Common myeloid progenitor, CD34-positive (primary cell): Measurements from ENCODE around the gene CAPZA2.

Source experiments
- CTCF ChIA-PET: fragments of 350-600 bp; sonication (Branson Sonifier 250); formaldehyde crosslinking; loops from one replicate; lab custom pipeline; 2021; ENCODE audit warnings: antibody characterized with exemption; lab: Charles Lee
- POLR2A ChIA-PET: fragments of 350-600 bp; sonication (Branson Sonifier 250); formaldehyde crosslinking; loops from one replicate; lab custom pipeline; 2021; ENCODE audit warnings: antibody characterized with exemption; lab: Charles Lee
- DNase-seq, 3 donors: peaks; one replicate each; pipeline versions ENCODE4 v3.0.0 to v3.0.0-alpha.2; 2013
- H3K27ac ChIP-seq, 2 experiments: 1 replicate in 1 of 2; 2 replicates in 1 of 2; pipeline ENCODE4 v1.7.0; 2013; ENCODE audit warnings: inconsistent platforms in 2 of 2, low read length in 2 of 2, mild to moderate bottlenecking in 2 of 2, low read depth in 1 of 2, moderate library complexity in 1 of 2; ENCODE audit not compliant: severe bottlenecking in 2 of 2, insufficient read depth in 1 of 2, poor library complexity in 1 of 2
- H3K27me3 ChIP-seq, 5 experiments: replicated peaks in 2 of 5; 1 replicate in 3 of 5; 2 replicates in 2 of 5; pipeline versions ENCODE4 v1.6.1 to v1.7.0; 2013; ENCODE audit warnings: low read length in 4 of 5, mild to moderate bottlenecking in 2 of 5, moderate library complexity in 2 of 5, inconsistent platforms in 1 of 5; ENCODE audit not compliant: insufficient read depth in 5 of 5, control insufficient read depth in 4 of 5
- H3K36me3 ChIP-seq, 4 experiments: 1 replicate in 2 of 4; 2 replicates in 2 of 4; pipeline versions ENCODE4 v1.6.1 to v1.7.0; 2013; ENCODE audit warnings: low read length in 3 of 4, control low read depth in 1 of 4, mild to moderate bottlenecking in 1 of 4; ENCODE audit not compliant: control insufficient read depth in 4 of 4, insufficient read depth in 4 of 4
- H3K4me1 ChIP-seq, 4 experiments: 1 replicate in 3 of 4; 2 replicates in 1 of 4; pipeline versions ENCODE4 v1.6.1 to v1.7.1; 2013; ENCODE audit warnings: low read length in 3 of 4, mild to moderate bottlenecking in 3 of 4, control low read depth in 1 of 4, inconsistent platforms in 1 of 4, moderate library complexity in 1 of 4; ENCODE audit not compliant: control insufficient read depth in 4 of 4, insufficient read depth in 4 of 4; ENCODE audit errors: control extremely low read depth in 1 of 4
- H3K4me3 ChIP-seq, 7 experiments: 1 replicate in 4 of 7; 2 replicates in 3 of 7; pipeline versions ENCODE4 v1.5.1 to v1.7.0; 2013; ENCODE audit warnings: mild to moderate bottlenecking in 7 of 7, low read length in 6 of 7, moderate library complexity in 6 of 7, inconsistent platforms in 2 of 7, low read depth in 2 of 7, control low read depth in 1 of 7; ENCODE audit not compliant: insufficient read depth in 4 of 7, control insufficient read depth in 1 of 7; ENCODE audit errors: extremely low read depth in 1 of 7
- H3K9me3 ChIP-seq, 5 experiments: 1 replicate in 4 of 5; 2 replicates in 1 of 5; pipeline versions ENCODE4 v1.6.1 to v1.7.1; 2013; ENCODE audit warnings: low read length in 4 of 5, mild to moderate bottlenecking in 2 of 5, inconsistent platforms in 1 of 5, low read depth in 1 of 5, moderate library complexity in 1 of 5; ENCODE audit not compliant: control insufficient read depth in 4 of 5, insufficient read depth in 2 of 5; ENCODE audit errors: control extremely low read depth in 1 of 5
- WGBS: methylation state at CpG from one replicate; pipeline ENCODE4 v1.1.5; 2013; ENCODE audit not compliant: insufficient coverage; 5-methylcytosine and 5-hydroxymethylcytosine counted together

The CAPZA2 gene

GRCh38 chr7:116837586-116837985, 24.8 kb upstream of the CAPZA2 start:
- Histone ChIP-seq H3K27me3 (no peaks in the 10 kb centered on the region), H3K4me1 (peaks cover 0 to 7% (median 5%) of the 10 kb centered on the region in 4 experiments), H3K36me3 (no peaks in the 10 kb centered on the region), H3K27ac (no peak overlapping the region), H3K4me3 (no peak overlapping the region), H3K9me3 (no peaks in the 10 kb centered on the region)
- CTCF ChIA-PET = no interaction called here
- 100% methylated on average over 3 of the region's 3 CpGs for WGBS
- DNase-seq = no peak
- POLR2A ChIA-PET = no interaction called here

- ChIA-PET CTCF (interaction anchor here (0.6 to 1.0 kb wide), 2 partner anchors 12 to 14 kb away, joined by 3 read pairs; no protein-coding TSS in a partner anchor), POLR2A (no interaction called here)
- H3K27ac ChIP-seq = no peak overlapping the region
- H3K9me3 ChIP-seq = no peaks in the 10 kb centered on the region
- WGBS = 67% methylated on average over 2 of the region's 5 CpGs
- H3K36me3 ChIP-seq = no peaks in the 10 kb centered on the region
- peaks cover 7 to 21% (median 18%) of the 10 kb centered on the region in 4 experiments for H3K4me1 ChIP-seq
- no peak overlapping the region for H3K4me3 ChIP-seq
- DNase-seq = peak in 2 of 3 donors; percentile 27 to 48
- H3K27me3 ChIP-seq = no peaks in the 10 kb centered on the region
Measured at GRCh38 chr7:116840256-116840655, 22.1 kb upstream of the CAPZA2 start.

GRCh38 chr7:116842371-116842770, 20.0 kb upstream of the CAPZA2 start:
- CTCF ChIA-PET = interaction anchor here (1.2 to 1.4 kb wide), 2 partner anchors 16 to 32 kb away, joined by 3 read pairs; no protein-coding TSS in a partner anchor
- H3K36me3 ChIP-seq = no peaks in the 10 kb centered on the region
- POLR2A ChIA-PET = interaction anchor here (1.2 kb wide), 1 partner anchor 15 kb away, joined by 3 read pairs; no protein-coding TSS in a partner anchor
- no peak overlapping the region for H3K4me3 ChIP-seq
- H3K9me3 ChIP-seq = no peaks in the 10 kb centered on the region
- no peak for DNase-seq
- peaks cover 7 to 21% (median 18%) of the 10 kb centered on the region in 4 experiments for H3K4me1 ChIP-seq
- H3K27me3 ChIP-seq = no peaks in the 10 kb centered on the region
- WGBS = 100% methylated on average over 1 of the region's 1 CpG
- no peak overlapping the region for H3K27ac ChIP-seq

GRCh38 chr7:116843378-116843777, 19.0 kb upstream of the CAPZA2 start:
- Histone ChIP-seq H3K27me3 (no peaks in the 10 kb centered on the region), H3K4me1 (peaks cover 7 to 21% (median 18%) of the 10 kb centered on the region in 4 experiments), H3K36me3 (no peaks in the 10 kb centered on the region), H3K9me3 (no peaks in the 10 kb centered on the region), H3K4me3 (peak overlapping the region in 4 of 7 experiments; percentile 40 to 74 (median 58)), H3K27ac (peak overlapping the region in 1 of 2 experiments; percentile 69)
- DNase-seq = peak; percentile 70 to 88 (median 85)
- 0% methylated on average over 4 of the region's 4 CpGs for WGBS
- ChIA-PET CTCF (interaction anchor here (1.2 to 2.1 kb wide), 4 partner anchors 16 to 33 kb away, joined by 3 to 7 read pairs (median 3); partner anchors contain the start of gene CAPZA2), POLR2A (interaction anchor here (0.6 to 0.7 kb wide), 2 partner anchors 16 to 20 kb away, joined by 3 to 5 read pairs; no protein-coding TSS in a partner anchor)

GRCh38 chr7:116851175-116851574, 11.2 kb upstream of the CAPZA2 start:
- no peaks in the 10 kb centered on the region for H3K27me3 ChIP-seq
- no peak for DNase-seq
- POLR2A ChIA-PET = no interaction called here
- H3K9me3 ChIP-seq = no peaks in the 10 kb centered on the region
- H3K36me3 ChIP-seq = no peaks in the 10 kb centered on the region
- 96% methylated on average over 5 of the region's 5 CpGs for WGBS
- no peak overlapping the region for H3K27ac ChIP-seq
- H3K4me3 ChIP-seq = no peak overlapping the region
- CTCF ChIA-PET = interaction anchor here (1.4 kb wide), 1 partner anchor 10 kb away, joined by 4 read pairs; no protein-coding TSS in a partner anchor
- H3K4me1 ChIP-seq = no peaks in the 10 kb centered on the region

- POLR2A ChIA-PET = no interaction called here
- 94% methylated on average over 3 of the region's 3 CpGs for WGBS
- CTCF ChIA-PET = interaction anchor here (1.4 kb wide), 1 partner anchor 9 kb away, joined by 4 read pairs; no protein-coding TSS in a partner anchor
Measured at GRCh38 chr7:116851671-116852070, 10.7 kb upstream of the CAPZA2 start.

GRCh38 chr7:116854132-116854531, 8.3 kb upstream of the CAPZA2 start:
- no peaks in the 10 kb centered on the region for H3K36me3 ChIP-seq
- no peak overlapping the region for H3K4me3 ChIP-seq
- H3K27ac ChIP-seq = no peak overlapping the region
- H3K9me3 ChIP-seq = no peaks in the 10 kb centered on the region
- no peaks in the 10 kb centered on the region for H3K27me3 ChIP-seq
- 100% methylated on average over 1 of the region's 1 CpG for WGBS
- POLR2A ChIA-PET = no interaction called here
- DNase-seq = no peak
- CTCF ChIA-PET = interaction anchor here (0.9 to 1.8 kb wide), 3 partner anchors 9 to 18 kb away, joined by 3 to 9 read pairs (median 5); no protein-coding TSS in a partner anchor
- H3K4me1 ChIP-seq = peaks cover 0 to 1% (median 0%) of the 10 kb centered on the region in 4 experiments

More at GRCh38 chr7:116851671-116852070, 10.7 kb upstream of the CAPZA2 start:
- no peaks in the 10 kb centered on the region for H3K27me3 ChIP-seq
- no peaks in the 10 kb centered on the region for H3K4me1 ChIP-seq
- no peaks in the 10 kb centered on the region for H3K9me3 ChIP-seq
- H3K27ac ChIP-seq = no peak overlapping the region
- no peaks in the 10 kb centered on the region for H3K36me3 ChIP-seq
- no peak for DNase-seq
- no peak overlapping the region for H3K4me3 ChIP-seq
